ENCODE data around the gene PPARA. TPM values are rescaled to one million over a fixed set of nuclear protein-coding genes. Genes with fewer than 3 reads are reported as not detected.
A peak's percentile ranks its signal among the peaks of the same experiment; 100 is the strongest.

PPARA gene
- total RNA-seq, 3 donors from 2014 or later (not counting 1 experiment from before 2014, with no cell fraction given): 20.1 to 27.8 (median 27.0) TPM

GRCh38 chr22:46110215-46110614 lies 40.1 kb upstream of the PPARA start:
- DNase-seq: no peak
- intact Hi-C loops (cut with micrococcal nuclease): no loop called here
- Histone ChIP-seq H3K4me1 (ENCODE audit: control insufficient read depth, insufficient read depth, low read length) (no peaks in the 10 kb centered on the region), H3K27ac (ENCODE audit: low read length) (no peak overlapping the region), H3K4me3 (ENCODE audit: low read length) (no peak overlapping the region), H3K27me3 (ENCODE audit: control insufficient read depth, insufficient read depth, low read length) (no peaks in the 10 kb centered on the region), H3K9me3 (ENCODE audit: control insufficient read depth, insufficient read depth, low read length) (no peaks in the 10 kb centered on the region), H3K36me3 (ENCODE audit: control insufficient read depth, insufficient read depth, low read length) (peaks cover 2% of the 10 kb centered on the region)
- H3K4me1 Mint-ChIP-seq: peaks cover 0 to 8% of the 10 kb centered on the region in 2 donors
- 91% methylated on average over 9 of the region's 9 CpGs for WGBS (ENCODE audit: insufficient coverage)
- H3K36me3 Mint-ChIP-seq: no peaks in the 10 kb centered on the region
- no peaks in the 10 kb centered on the region for H3K27me3 Mint-ChIP-seq (ENCODE audit: low read depth in 2 of 2)
- TF ChIP-seq, protein P1, sequence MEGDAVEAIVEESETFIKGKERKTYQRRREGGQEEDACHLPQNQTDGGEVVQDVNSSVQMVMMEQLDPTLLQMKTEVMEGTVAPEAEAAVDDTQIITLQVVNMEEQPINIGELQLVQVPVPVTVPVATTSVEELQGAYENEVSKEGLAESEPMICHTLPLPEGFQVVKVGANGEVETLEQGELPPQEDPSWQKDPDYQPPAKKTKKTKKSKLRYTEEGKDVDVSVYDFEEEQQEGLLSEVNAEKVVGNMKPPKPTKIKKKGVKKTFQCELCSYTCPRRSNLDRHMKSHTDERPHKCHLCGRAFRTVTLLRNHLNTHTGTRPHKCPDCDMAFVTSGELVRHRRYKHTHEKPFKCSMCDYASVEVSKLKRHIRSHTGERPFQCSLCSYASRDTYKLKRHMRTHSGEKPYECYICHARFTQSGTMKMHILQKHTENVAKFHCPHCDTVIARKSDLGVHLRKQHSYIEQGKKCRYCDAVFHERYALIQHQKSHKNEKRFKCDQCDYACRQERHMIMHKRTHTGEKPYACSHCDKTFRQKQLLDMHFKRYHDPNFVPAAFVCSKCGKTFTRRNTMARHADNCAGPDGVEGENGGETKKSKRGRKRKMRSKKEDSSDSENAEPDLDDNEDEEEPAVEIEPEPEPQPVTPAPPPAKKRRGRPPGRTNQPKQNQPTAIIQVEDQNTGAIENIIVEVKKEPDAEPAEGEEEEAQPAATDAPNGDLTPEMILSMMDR (IDR thresholded peaks at IDR 0.05): no peak
- no peak overlapping the region for H3K4me3 Mint-ChIP-seq
- no peak overlapping the region for H3K27ac Mint-ChIP-seq
- H3K9me3 Mint-ChIP-seq: no peaks in the 10 kb centered on the region
- no peak for ATAC-seq

GRCh38 chr22:46111645-46112306 lies 38.5 kb upstream of the PPARA start:
- Mint-ChIP-seq H3K27ac (no peak overlapping the region), H3K27me3 (ENCODE audit: low read depth in 2 of 2) (no peaks in the 10 kb centered on the region)
- 81% methylated on average over 20 of the region's 20 CpGs for WGBS (ENCODE audit: insufficient coverage)

DNA sequence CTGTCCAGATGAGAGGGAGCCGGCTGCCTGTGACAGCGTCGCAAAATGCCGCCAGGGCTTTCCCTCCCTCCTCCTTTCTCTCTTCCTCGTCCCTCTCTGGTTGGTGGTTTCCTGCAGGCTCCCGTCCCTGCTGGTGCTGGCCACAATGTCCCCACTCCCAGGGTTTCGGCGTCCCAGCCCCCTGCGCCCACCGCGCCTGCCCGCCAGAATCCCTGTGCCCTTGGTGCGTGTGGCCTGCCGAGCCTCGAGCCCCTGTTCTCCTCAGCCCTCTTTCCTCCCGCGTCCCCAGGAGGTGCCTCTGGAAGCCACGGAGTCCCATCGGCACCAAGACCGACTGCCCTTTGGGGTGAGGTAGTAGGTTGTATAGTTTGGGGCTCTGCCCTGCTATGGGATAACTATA lies 37.9 kb upstream of the PPARA start:
- intact Hi-C loops (cut with micrococcal nuclease): no loop called here
- Mint-ChIP-seq H3K4me3 (no peak overlapping the region), H3K27ac (peak overlapping the region in 1 of 2 donors; percentile 49), H3K4me1 (peaks cover 0 to 13% of the 10 kb centered on the region in 2 donors), H3K36me3 (no peaks in the 10 kb centered on the region), H3K27me3 (ENCODE audit: low read depth in 2 of 2) (no peaks in the 10 kb centered on the region), H3K9me3 (no peaks in the 10 kb centered on the region)
- H3K27ac ChIP-seq (ENCODE audit: low read length): no peak overlapping the region
- ATAC-seq: no peak
- TF ChIP-seq, protein P1 (IDR thresholded peaks at IDR 0.05): no peak
- H3K27me3 ChIP-seq (ENCODE audit: control insufficient read depth, insufficient read depth, low read length): no peaks in the 10 kb centered on the region
- no peak for DNase-seq
- H3K36me3 ChIP-seq (ENCODE audit: control insufficient read depth, insufficient read depth, low read length): peaks cover 2% of the 10 kb centered on the region
- no peaks in the 10 kb centered on the region for H3K9me3 ChIP-seq (ENCODE audit: control insufficient read depth, insufficient read depth, low read length)
- WGBS (ENCODE audit: insufficient coverage): 80% methylated on average over 20 of the region's 20 CpGs
- peaks cover 10% of the 10 kb centered on the region for H3K4me1 ChIP-seq (ENCODE audit: control insufficient read depth, insufficient read depth, low read length)
- no peak overlapping the region for H3K4me3 ChIP-seq (ENCODE audit: low read length)

More at GRCh38 chr22:46111645-46112306, 38.5 kb upstream of the PPARA start:
- H3K9me3 ChIP-seq (ENCODE audit: control insufficient read depth, insufficient read depth, low read length): no peaks in the 10 kb centered on the region
- DNase-seq (no peak), ATAC-seq (no peak)
- no peaks in the 10 kb centered on the region for H3K9me3 Mint-ChIP-seq
- H3K27me3 ChIP-seq (ENCODE audit: control insufficient read depth, insufficient read depth, low read length): no peaks in the 10 kb centered on the region
- intact Hi-C loops (cut with micrococcal nuclease): no loop called here
- H3K4me1 ChIP-seq (ENCODE audit: control insufficient read depth, insufficient read depth, low read length): peaks cover 8% of the 10 kb centered on the region
- peaks cover 2% of the 10 kb centered on the region for H3K36me3 ChIP-seq (ENCODE audit: control insufficient read depth, insufficient read depth, low read length)
- no peak overlapping the region for H3K4me3 ChIP-seq (ENCODE audit: low read length)
- H3K4me3 Mint-ChIP-seq: no peak overlapping the region
- TF ChIP-seq, protein P1 (IDR thresholded peaks at IDR 0.05): no peak
- H3K27ac ChIP-seq (ENCODE audit: low read length): no peak overlapping the region
- no peaks in the 10 kb centered on the region for H3K36me3 Mint-ChIP-seq
- peaks cover 0 to 12% of the 10 kb centered on the region in 2 donors for H3K4me1 Mint-ChIP-seq

Data from natural killer cell (primary cell).